ENCODE data around the gene MYOF. TPM values are rescaled to one million over a fixed set of nuclear protein-coding genes. Genes with fewer than 3 reads are reported as not detected.

The MYOF gene
- total RNA-seq, 4 donors from 2014 or later: 77.8 to 174 (median 116) TPM

DNA sequence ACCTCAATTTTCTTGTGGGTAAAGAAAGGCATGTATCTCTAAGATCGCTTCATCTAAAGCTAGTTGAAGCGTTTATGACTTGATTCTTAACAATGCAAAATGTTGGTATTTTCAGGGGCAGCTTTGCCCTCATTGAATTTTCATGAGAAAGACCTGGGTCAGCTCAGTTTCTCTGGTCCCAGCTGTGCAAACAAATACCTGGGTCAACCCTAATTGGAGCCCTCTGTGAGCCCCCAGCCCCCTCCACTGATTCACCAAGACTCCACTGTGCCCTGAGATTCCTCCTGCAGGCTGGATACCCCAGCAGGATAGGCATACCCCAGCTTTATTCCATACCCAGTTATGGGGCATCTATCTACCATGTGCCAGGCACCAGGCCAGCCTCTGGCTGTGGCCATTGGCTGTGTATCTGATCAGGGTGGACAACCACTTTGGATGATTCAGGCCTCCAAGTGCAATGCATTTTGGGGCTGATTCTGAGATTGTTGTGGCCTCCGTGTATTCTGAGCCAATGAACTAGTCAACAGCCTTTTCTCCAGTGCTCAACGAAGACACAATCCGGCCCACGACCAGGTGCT lies 201.9 kb downstream of the MYOF start:
- H3K9me3 ChIP-seq: no peaks in the 10 kb centered on the region
- H3K4me1 ChIP-seq: no peaks in the 10 kb centered on the region
- 91% methylated on average over 6 of the region's 6 CpGs for WGBS
- TF ChIP-seq EP300 (IDR thresholded peaks at IDR 0.05): no peak
- TF ChIP-seq, protein P1, sequence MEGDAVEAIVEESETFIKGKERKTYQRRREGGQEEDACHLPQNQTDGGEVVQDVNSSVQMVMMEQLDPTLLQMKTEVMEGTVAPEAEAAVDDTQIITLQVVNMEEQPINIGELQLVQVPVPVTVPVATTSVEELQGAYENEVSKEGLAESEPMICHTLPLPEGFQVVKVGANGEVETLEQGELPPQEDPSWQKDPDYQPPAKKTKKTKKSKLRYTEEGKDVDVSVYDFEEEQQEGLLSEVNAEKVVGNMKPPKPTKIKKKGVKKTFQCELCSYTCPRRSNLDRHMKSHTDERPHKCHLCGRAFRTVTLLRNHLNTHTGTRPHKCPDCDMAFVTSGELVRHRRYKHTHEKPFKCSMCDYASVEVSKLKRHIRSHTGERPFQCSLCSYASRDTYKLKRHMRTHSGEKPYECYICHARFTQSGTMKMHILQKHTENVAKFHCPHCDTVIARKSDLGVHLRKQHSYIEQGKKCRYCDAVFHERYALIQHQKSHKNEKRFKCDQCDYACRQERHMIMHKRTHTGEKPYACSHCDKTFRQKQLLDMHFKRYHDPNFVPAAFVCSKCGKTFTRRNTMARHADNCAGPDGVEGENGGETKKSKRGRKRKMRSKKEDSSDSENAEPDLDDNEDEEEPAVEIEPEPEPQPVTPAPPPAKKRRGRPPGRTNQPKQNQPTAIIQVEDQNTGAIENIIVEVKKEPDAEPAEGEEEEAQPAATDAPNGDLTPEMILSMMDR (IDR thresholded peaks at IDR 0.05): no peak
- no peak for TF ChIP-seq POLR2AphosphoS5 (IDR thresholded peaks at IDR 0.05)
- no peak for TF ChIP-seq POLR2A (IDR thresholded peaks at IDR 0.05)
- no peak overlapping the region for H3K4me3 ChIP-seq
- DNase-seq (ENCODE audit: low spot score in 2 of 2): no peak
- H3K27me3 ChIP-seq: no peaks in the 10 kb centered on the region
- H3K36me3 ChIP-seq: no peaks in the 10 kb centered on the region
- no peak overlapping the region for H3K27ac ChIP-seq

DNA sequence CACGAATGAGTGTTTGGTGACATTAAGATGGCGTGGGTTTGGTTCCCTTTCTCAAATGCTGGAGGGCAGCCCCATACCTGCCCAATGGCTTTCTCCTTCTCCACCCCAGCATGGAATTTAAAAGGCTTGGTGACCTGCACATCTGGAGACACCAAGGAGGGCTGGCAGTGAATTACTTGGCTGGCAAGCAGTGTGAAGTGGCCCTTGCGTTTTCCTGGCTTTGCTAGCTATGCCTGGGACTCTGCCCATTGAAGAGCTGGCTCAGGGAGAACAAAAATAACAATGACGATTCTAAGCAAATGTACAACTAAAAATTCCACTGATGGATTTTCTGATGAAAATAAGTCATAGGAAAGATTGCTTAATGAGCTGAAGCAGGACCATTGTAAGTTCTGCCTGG lies 204.8 kb downstream of the MYOF start:
- Histone ChIP-seq H3K27ac (no peak overlapping the region), H3K9me3 (no peaks in the 10 kb centered on the region), H3K27me3 (no peaks in the 10 kb centered on the region), H3K36me3 (no peaks in the 10 kb centered on the region), H3K4me3 (no peak overlapping the region), H3K4me1 (no peaks in the 10 kb centered on the region)
- 58% methylated on average over 4 of the region's 4 CpGs for WGBS
- DNase-seq (ENCODE audit: low spot score in 2 of 2): no peak
- no peak for TF ChIP-seq EP300 (IDR thresholded peaks at IDR 0.05)
- TF ChIP-seq, protein P1 (IDR thresholded peaks at IDR 0.05): no peak
- TF ChIP-seq POLR2AphosphoS5 (IDR thresholded peaks at IDR 0.05): no peak
- TF ChIP-seq POLR2A (IDR thresholded peaks at IDR 0.05): no peak

DNA sequence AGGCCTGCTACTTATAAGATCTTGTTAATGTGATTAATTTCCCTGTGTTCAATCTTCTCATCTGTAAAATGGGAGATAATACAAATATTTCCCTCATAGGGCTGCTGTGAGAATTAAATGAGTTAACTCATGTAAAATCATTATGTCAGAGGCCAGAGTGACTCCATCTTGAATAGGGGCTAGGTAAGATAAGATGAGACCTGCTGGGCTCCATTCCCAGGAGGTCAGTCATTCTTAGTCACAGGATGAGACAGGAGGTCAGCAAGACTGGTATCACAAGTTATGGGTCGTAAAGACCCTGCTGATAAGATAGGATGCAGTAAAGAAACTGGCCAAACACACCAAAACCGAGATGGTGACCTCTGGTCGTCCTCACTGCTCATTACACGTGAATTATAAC lies 207.7 kb downstream of the MYOF start:
- Histone ChIP-seq H3K36me3 (no peaks in the 10 kb centered on the region), H3K4me3 (no peak overlapping the region), H3K9me3 (no peaks in the 10 kb centered on the region), H3K27me3 (no peaks in the 10 kb centered on the region), H3K4me1 (no peaks in the 10 kb centered on the region), H3K27ac (no peak overlapping the region)
- no peak for DNase-seq (ENCODE audit: low spot score in 2 of 2)
- TF ChIP-seq, protein P1 (IDR thresholded peaks at IDR 0.05): no peak
- no peak for TF ChIP-seq POLR2AphosphoS5 (IDR thresholded peaks at IDR 0.05)
- TF ChIP-seq EP300 (IDR thresholded peaks at IDR 0.05): no peak
- TF ChIP-seq POLR2A (IDR thresholded peaks at IDR 0.05): no peak
- 65% methylated on average over 4 of the region's 4 CpGs for WGBS

DNA sequence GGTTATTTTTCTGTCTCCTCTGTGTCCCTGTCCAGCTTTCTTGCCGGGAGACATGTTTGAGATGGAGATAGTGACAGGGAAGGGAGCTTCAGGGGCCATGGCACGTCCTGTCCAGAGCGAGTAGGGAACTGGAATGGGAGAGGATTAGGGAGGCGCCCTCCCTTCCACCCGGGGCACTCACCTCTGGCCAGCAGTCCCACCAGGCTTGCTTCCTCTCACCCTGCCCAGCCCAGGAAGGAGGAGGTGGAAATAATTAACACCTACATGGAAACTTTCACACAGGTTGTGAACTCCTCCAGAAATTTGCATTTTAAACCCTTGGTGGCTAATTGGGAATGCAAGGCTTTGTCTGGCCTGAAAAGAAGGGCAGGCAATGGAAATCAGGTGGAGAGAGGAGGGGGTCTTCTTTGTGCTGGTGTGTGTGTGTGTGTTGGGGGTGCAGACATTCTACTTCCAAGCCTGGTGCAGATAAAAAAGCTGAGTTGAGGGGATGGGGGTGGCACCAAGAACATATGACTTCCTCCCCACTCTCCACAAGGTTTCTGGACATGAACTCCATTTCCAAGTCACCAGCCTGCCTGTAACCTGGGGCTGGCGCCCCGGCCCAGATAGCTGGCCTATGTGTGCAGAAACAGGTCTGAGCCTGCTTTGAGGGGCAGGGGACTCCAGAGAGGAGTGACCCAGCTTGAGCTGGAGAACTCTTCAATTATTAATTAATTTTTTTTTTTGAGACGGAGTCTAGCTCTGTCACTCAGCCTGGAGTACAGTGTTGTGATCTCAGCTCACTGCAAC lies 209.1 kb downstream of the MYOF start:
- no peaks in the 10 kb centered on the region for H3K4me1 ChIP-seq
- TF ChIP-seq EP300 (IDR thresholded peaks at IDR 0.05) (no peak), POLR2AphosphoS5 (IDR thresholded peaks at IDR 0.05) (no peak), POLR2A (IDR thresholded peaks at IDR 0.05) (no peak)
- TF ChIP-seq, protein P1 (IDR thresholded peaks at IDR 0.05): no peak
- no peaks in the 10 kb centered on the region for H3K9me3 ChIP-seq
- H3K27me3 ChIP-seq: no peaks in the 10 kb centered on the region
- DNase-seq (ENCODE audit: low spot score in 2 of 2): no peak
- H3K27ac ChIP-seq: no peak overlapping the region
- 65% methylated on average over 8 of the region's 8 CpGs for WGBS
- H3K4me3 ChIP-seq: no peak overlapping the region
- H3K36me3 ChIP-seq: no peaks in the 10 kb centered on the region

DNA sequence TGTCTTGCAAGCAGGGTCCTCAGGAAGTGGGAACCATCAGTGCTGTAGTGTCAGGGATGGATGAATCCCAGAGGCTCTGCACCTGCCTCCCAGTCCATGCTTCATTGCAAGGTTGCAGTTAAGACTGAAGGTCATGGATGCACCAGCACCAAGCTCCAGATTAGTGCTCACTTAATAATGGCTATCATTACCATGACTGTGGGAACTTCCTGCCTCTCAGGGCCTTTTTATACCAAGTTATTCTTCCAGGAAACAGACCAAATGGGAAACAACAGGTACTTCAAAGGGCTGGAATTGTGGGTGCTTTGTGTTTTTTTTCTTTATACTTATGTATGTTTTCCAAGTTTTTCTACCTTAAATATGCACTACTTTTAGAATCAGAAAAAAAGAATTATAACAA lies 210.8 kb downstream of the MYOF start:
- TF ChIP-seq, protein P1 (IDR thresholded peaks at IDR 0.05): no peak
- TF ChIP-seq POLR2A (IDR thresholded peaks at IDR 0.05): no peak
- no peak for TF ChIP-seq EP300 (IDR thresholded peaks at IDR 0.05)
- no peak for TF ChIP-seq POLR2AphosphoS5 (IDR thresholded peaks at IDR 0.05)

More for the DNA sequence above, 210.8 kb downstream of the MYOF start:
- H3K27me3 ChIP-seq: no peaks in the 10 kb centered on the region
- no peak for DNase-seq (ENCODE audit: low spot score in 2 of 2)
- no peaks in the 10 kb centered on the region for H3K9me3 ChIP-seq
- no peaks in the 10 kb centered on the region for H3K36me3 ChIP-seq
- H3K4me1 ChIP-seq: no peaks in the 10 kb centered on the region
- no peak overlapping the region for H3K4me3 ChIP-seq
- H3K27ac ChIP-seq: no peak overlapping the region

Measured in suprapubic skin (tissue), 4 donors.